Heart left ventricle (tissue), 13 donors: ENCODE results near the gene EIF6.

Source experiments
- POLR2A ChIP-seq, 2 donors: fragments of 450-650 bp; IDR thresholded peaks; one replicate each; pipeline ENCODE4 v1.6.1; 2017; ENCODE audit warnings: antibody characterized with exemption in 2 of 2, mild to moderate bottlenecking in 2 of 2, moderate library complexity in 2 of 2
- TF ChIP-seq, protein P1 (sequence below), 12 donors: fragments of 200-600 bp; sonication (generic) in 4 of 12; IDR thresholded peaks; one replicate each; pipeline versions ENCODE4 v1.5.0 to v1.8.0; 2018 to 2022; ENCODE audit warnings: antibody characterized with exemption in 12 of 12, mild to moderate bottlenecking in 5 of 12
- donor health status: ischemic (EF 13 %, LVEDD 7.1; RV severe dilation, severe dysfunction).
- donor health status: DM: no; HTN: yes; CAD: no.
- donor health status: DM: no; HTN: no; CAD: no.
- donor health status: ischemic (EF 25% LVEDD 6.9; RV normal size, moderate dysfunction).
- donor health status: ischemic (EF 25% LVEDD 5.7; RV mildly dilated, moderate dysfunction).
- donor health status: ischemic (EF 35%, LVEDD 5.7; RV mildly dilated, moderate dysfunction).
- donor health status: nonischemic (EF 11% LVEDD 7.7; RV severe dilation, severe dysfunction).
- donor health status: DM: yes; HTN: yes; CAD: no.
- donor health status: PGD.
- donor health status: ischemic (EF 29% LVEDD 5.4; RV normal size, mild dysfunction).
- donor health status: nonischemic (EF 23%, LVEDD 6.1; RV moderate dilation, normal function).

DNA sequence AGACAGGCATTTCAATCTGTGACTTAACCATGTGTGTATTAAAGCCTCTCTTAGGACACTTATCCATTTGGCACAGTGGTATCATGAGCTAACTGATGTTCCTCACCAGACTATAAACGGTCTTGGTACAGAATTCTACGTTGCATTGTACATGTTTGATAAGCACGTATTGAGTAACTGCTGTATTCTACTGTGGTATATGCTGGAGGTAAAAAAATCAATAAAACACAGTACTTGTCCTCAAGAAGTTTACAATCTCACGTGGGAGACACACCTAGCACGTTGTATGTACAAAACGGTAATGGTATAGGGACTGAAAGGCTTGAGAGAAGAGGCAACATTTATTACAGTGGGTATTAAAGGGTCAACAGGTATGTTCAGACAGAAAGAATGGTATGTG lies 40.8 kb upstream of the EIF6 start:
- TF ChIP-seq, protein P1, sequence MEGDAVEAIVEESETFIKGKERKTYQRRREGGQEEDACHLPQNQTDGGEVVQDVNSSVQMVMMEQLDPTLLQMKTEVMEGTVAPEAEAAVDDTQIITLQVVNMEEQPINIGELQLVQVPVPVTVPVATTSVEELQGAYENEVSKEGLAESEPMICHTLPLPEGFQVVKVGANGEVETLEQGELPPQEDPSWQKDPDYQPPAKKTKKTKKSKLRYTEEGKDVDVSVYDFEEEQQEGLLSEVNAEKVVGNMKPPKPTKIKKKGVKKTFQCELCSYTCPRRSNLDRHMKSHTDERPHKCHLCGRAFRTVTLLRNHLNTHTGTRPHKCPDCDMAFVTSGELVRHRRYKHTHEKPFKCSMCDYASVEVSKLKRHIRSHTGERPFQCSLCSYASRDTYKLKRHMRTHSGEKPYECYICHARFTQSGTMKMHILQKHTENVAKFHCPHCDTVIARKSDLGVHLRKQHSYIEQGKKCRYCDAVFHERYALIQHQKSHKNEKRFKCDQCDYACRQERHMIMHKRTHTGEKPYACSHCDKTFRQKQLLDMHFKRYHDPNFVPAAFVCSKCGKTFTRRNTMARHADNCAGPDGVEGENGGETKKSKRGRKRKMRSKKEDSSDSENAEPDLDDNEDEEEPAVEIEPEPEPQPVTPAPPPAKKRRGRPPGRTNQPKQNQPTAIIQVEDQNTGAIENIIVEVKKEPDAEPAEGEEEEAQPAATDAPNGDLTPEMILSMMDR (IDR thresholded peaks at IDR 0.05), result no peak
- TF ChIP-seq POLR2A (IDR thresholded peaks at IDR 0.05), result no peak
